GM11168 (cell line): ENCODE data around the gene NPB.

ENCODE experiments used
- in situ Hi-C: fragments of 300-500 bp; cut with MboI; formaldehyde crosslinking; loops from one replicate; pipeline ENCODE4 v1.12.0; 2022; ENCODE audit warnings: low sequenced_read_pairs; ENCODE audit not compliant: unreplicated experiment

NPB gene

GRCh38 chr17:81898029-81898866 is 3.8 kb upstream of the NPB start:
- in situ Hi-C loops, result no loop called here

- in situ Hi-C loops, result no loop called here
Observed at GRCh38 chr17:81898885-81899284, 3.2 kb upstream of the NPB start.

GRCh38 chr17:81899514-81900166 is 2.4 kb upstream of the NPB start:
- in situ Hi-C loops, result no loop called here

GRCh38 chr17:81900181-81900820 is 1.7 kb upstream of the NPB start:
- in situ Hi-C loops, result no loop called here

- in situ Hi-C loops, result no loop called here
Observed at GRCh38 chr17:81901167-81902022, 643 bp upstream of the NPB start.

GRCh38 chr17:81902653-81903414 is 796 bp downstream of the NPB start:
- in situ Hi-C loops, result no loop called here

GRCh38 chr17:81903415-81903831 is 1.4 kb downstream of the NPB start:
- in situ Hi-C loops, result no loop called here

- in situ Hi-C loops, result no loop called here
Observed at GRCh38 chr17:81903896-81904599, 2.0 kb downstream of the NPB start.

- in situ Hi-C loops, result no loop called here
Observed at GRCh38 chr17:81904600-81905423, 2.8 kb downstream of the NPB start.

GRCh38 chr17:81905424-81905875 is 3.4 kb downstream of the NPB start:
- in situ Hi-C loops, result no loop called here

GRCh38 chr17:81905993-81906392 is 4.0 kb downstream of the NPB start:
- in situ Hi-C loops, result no loop called here

GRCh38 chr17:81906476-81907218 is 4.6 kb downstream of the NPB start:
- in situ Hi-C loops, result no loop called here

GRCh38 chr17:81907219-81908145 is 5.4 kb downstream of the NPB start:
- in situ Hi-C loops, result no loop called here

- in situ Hi-C loops, result no loop called here
Observed at GRCh38 chr17:81908793-81909192, 6.8 kb downstream of the NPB start.

GRCh38 chr17:81909231-81909630 is 7.2 kb downstream of the NPB start:
- in situ Hi-C loops, result no loop called here
